Tibial nerve (tissue), 3 donors: Measurements from ENCODE around the gene JAZF1.

ENCODE experiments used
- POLR2A ChIP-seq, 2 donors: fragments of 450-650 bp; IDR thresholded peaks; one replicate each; pipeline ENCODE4 v1.6.1; 2017; ENCODE audit warnings: antibody characterized with exemption in 2 of 2, mild to moderate bottlenecking in 2 of 2, moderate library complexity in 2 of 2
- TF ChIP-seq, protein P1 (sequence below), 5 experiments: fragments of 200-600 bp in 3 of 5; fragments of 450-650 bp in 2 of 5; sonication (generic) in 3 of 5; IDR thresholded peaks; one replicate each; pipeline ENCODE4 v1.5.1; 2016 to 2019; ENCODE audit warnings: antibody characterized with exemption in 5 of 5, mild to moderate bottlenecking in 3 of 5, moderate library complexity in 2 of 5

GRCh38 chr7:28228396-28228795 lies 47.8 kb upstream of the JAZF1 start:
- TF ChIP-seq, protein P1, sequence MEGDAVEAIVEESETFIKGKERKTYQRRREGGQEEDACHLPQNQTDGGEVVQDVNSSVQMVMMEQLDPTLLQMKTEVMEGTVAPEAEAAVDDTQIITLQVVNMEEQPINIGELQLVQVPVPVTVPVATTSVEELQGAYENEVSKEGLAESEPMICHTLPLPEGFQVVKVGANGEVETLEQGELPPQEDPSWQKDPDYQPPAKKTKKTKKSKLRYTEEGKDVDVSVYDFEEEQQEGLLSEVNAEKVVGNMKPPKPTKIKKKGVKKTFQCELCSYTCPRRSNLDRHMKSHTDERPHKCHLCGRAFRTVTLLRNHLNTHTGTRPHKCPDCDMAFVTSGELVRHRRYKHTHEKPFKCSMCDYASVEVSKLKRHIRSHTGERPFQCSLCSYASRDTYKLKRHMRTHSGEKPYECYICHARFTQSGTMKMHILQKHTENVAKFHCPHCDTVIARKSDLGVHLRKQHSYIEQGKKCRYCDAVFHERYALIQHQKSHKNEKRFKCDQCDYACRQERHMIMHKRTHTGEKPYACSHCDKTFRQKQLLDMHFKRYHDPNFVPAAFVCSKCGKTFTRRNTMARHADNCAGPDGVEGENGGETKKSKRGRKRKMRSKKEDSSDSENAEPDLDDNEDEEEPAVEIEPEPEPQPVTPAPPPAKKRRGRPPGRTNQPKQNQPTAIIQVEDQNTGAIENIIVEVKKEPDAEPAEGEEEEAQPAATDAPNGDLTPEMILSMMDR (IDR thresholded peaks at IDR 0.05): no peak
- no peak for TF ChIP-seq POLR2A (IDR thresholded peaks at IDR 0.05)
